Activated CD4-positive, alpha-beta memory T cell treated with anti-CD3 and anti-CD28 coated beads for 36 hours (primary cell): ENCODE data around the gene ZNF3. TPM values are rescaled to one million over a fixed set of nuclear protein-coding genes. Genes with fewer than 3 reads are reported as not detected.

Experiments used
- CTCF ChIA-PET: fragments of 350-600 bp; sonication (Branson Sonifier 250); formaldehyde crosslinking; loops from one replicate; lab custom pipeline; 2021; ENCODE audit warnings: antibody characterized with exemption, inconsistent platforms; lab: Charles Lee
- POLR2A ChIA-PET: fragments of 350-600 bp; sonication (Branson Sonifier 250); formaldehyde crosslinking; loops from one replicate; lab custom pipeline; 2021; ENCODE audit warnings: antibody characterized with exemption; lab: Charles Lee
- DNase-seq: peaks from one replicate; pipeline ENCODE4 v3.0.0-alpha.2; 2020
- H3K27ac Mint-ChIP-seq: one replicate; pipeline ENCODE4 v1.8.0; 2021; ENCODE audit warnings: mixed read lengths
- H3K27me3 Mint-ChIP-seq: one replicate; pipeline ENCODE4 v1.8.0; 2021; ENCODE audit warnings: mixed read lengths
- H3K36me3 Mint-ChIP-seq: one replicate; pipeline ENCODE4 v1.8.0; 2021; ENCODE audit warnings: mixed read lengths
- H3K4me1 Mint-ChIP-seq: one replicate; pipeline ENCODE4 v1.8.0; 2021; ENCODE audit warnings: low read depth, mixed read lengths
- H3K4me3 Mint-ChIP-seq: one replicate; pipeline ENCODE4 v1.8.0; 2021; ENCODE audit warnings: mild to moderate bottlenecking, mixed read lengths
- H3K9me3 Mint-ChIP-seq: one replicate; pipeline ENCODE4 v1.8.0; 2021; ENCODE audit warnings: mixed read lengths
- intact Hi-C: fragments of 100-400 bp; cut with micrococcal nuclease; formaldehyde crosslinking; loops from one replicate; pipeline ENCODE4 v1.15.1; 2023
- total RNA-seq, 2 experiments: library from RNA; stranded (reverse); gene quantifications; one replicate each; pipeline ENCODE4 v1.2.3, GENCODE V29; 2021

ZNF3 gene
- total RNA-seq, 2 experiments from 2014 or later = 18.0 to 18.6 TPM

DNA sequence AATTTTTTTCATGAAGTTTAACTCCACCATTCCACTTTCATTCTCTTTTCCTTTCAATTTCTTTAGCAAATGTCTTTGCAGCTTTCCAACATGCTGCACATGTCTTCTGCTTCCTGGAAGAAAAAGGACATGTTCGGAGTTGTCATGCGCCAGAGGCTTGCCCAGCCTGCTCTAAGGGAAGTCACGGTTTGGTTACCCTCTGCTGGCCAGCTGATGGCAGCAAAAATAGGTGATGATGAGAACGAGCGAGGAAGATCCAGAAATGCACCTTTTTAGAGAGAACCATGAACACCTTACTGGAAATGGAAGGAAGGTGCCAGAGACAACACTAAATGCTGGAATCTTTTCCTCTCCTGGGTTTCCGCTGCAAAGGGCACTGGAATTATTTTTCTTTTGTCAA, 36.8 kb downstream of the ZNF3 start:
- intact Hi-C loops = no loop called here
- Mint-ChIP-seq H3K36me3 (peaks cover 3% of the 10 kb centered on the region), H3K4me3 (no peak overlapping the region), H3K27ac (no peak overlapping the region), H3K4me1 (peaks cover 10% of the 10 kb centered on the region), H3K27me3 (no peaks in the 10 kb centered on the region), H3K9me3 (no peaks in the 10 kb centered on the region)
- ChIA-PET POLR2A (interaction anchor here (0.6 kb wide), 1 partner anchor 103 kb away, joined by 3 read pairs; no protein-coding TSS in a partner anchor), CTCF (no interaction called here)
- peak; percentile 23 for DNase-seq

GRCh38 chr7:100040575-100040974, 40.9 kb downstream of the ZNF3 start:
- Mint-ChIP-seq H3K27ac (no peak overlapping the region), H3K27me3 (no peaks in the 10 kb centered on the region), H3K9me3 (no peaks in the 10 kb centered on the region), H3K4me1 (peaks cover 8% of the 10 kb centered on the region), H3K4me3 (no peak overlapping the region), H3K36me3 (peaks cover 14% of the 10 kb centered on the region)
- intact Hi-C loops = no loop called here
- no peak for DNase-seq
- CTCF ChIA-PET = no interaction called here
- POLR2A ChIA-PET = no interaction called here

- no peak for DNase-seq
- ChIA-PET POLR2A (no interaction called here), CTCF (interaction anchor here (1.5 kb wide), 1 partner anchor 17 kb away, joined by 3 read pairs; no protein-coding TSS in a partner anchor)
- Mint-ChIP-seq H3K36me3 (peaks cover 28% of the 10 kb centered on the region), H3K27ac (no peak overlapping the region), H3K27me3 (no peaks in the 10 kb centered on the region), H3K9me3 (no peaks in the 10 kb centered on the region), H3K4me1 (peaks cover 6% of the 10 kb centered on the region), H3K4me3 (no peak overlapping the region)
- intact Hi-C loops = no loop called here
Observed at GRCh38 chr7:100038326-100038725, 43.2 kb downstream of the ZNF3 start.

DNA sequence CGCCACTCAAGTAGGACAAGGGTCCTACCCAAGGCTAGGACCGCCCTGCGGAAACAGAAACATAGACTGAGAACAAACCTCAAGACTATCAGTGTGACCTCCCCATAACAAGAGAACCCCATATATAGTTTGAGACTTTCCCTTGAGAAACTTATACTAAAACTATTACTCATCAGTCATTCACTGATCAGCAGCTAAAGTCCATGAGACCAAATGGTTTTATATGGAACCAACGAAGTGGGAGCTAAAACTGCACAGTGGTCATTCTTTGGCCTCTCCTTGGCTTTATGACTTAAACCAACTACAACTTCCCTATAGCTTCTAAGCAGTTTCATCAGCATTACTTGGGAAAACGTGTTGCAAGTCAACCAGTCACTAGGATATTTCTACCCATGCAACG, 45.6 kb downstream of the ZNF3 start:
- Mint-ChIP-seq H3K4me1 (peaks cover 3% of the 10 kb centered on the region), H3K4me3 (no peak overlapping the region), H3K27ac (no peak overlapping the region), H3K9me3 (no peaks in the 10 kb centered on the region), H3K27me3 (no peaks in the 10 kb centered on the region), H3K36me3 (peaks cover 39% of the 10 kb centered on the region)
- no peak for DNase-seq
- ChIA-PET CTCF (interaction anchor here (1.0 to 1.6 kb wide), 2 partner anchors 31 to 123 kb away, joined by 3 to 5 read pairs; no protein-coding TSS in a partner anchor), POLR2A (interaction anchor here (1.0 kb wide), 1 partner anchor 117 kb away, joined by 3 read pairs; no protein-coding TSS in a partner anchor)
- intact Hi-C loops = no loop called here

DNA sequence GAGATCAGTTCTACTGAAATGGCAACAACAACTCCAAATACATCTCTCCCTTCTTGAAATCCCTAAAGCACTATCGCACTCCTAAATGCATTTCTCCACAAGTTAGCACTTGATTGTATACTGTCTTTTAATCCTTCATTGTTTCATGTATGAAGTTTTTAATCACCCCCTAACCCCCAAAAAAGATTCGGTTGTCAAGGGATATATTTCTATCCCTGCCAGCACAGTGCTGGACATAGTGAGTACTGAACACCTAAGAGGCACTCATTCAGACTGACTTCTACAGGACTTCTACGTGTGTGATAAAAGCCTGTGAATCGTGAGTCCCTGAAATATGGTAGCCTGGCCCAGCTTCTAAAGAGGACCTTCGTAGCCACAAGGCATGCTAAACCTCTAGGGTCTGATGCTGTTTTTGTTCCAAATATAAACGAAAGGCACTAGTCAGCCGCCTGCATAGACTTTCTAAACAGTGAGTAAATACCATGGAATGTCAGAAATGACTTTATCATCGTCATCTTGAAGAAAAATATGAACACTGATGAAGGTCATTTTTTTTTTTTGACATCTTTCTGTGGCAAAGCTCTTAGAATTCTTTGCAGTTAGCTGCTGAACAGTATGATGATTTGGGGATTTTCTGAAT, 46.5 kb downstream of the ZNF3 start:
- no peak for DNase-seq
- H3K9me3 Mint-ChIP-seq = no peaks in the 10 kb centered on the region
- H3K27ac Mint-ChIP-seq = no peak overlapping the region
- no peaks in the 10 kb centered on the region for H3K27me3 Mint-ChIP-seq
- ChIA-PET CTCF (interaction anchor here (1.0 to 1.6 kb wide), 2 partner anchors 30 to 122 kb away, joined by 3 to 5 read pairs; no protein-coding TSS in a partner anchor), POLR2A (interaction anchor here (1.0 kb wide), 1 partner anchor 116 kb away, joined by 3 read pairs; no protein-coding TSS in a partner anchor)
- intact Hi-C loops = no loop called here
- H3K36me3 Mint-ChIP-seq = peaks cover 42% of the 10 kb centered on the region
- H3K4me1 Mint-ChIP-seq = no peaks in the 10 kb centered on the region
- H3K4me3 Mint-ChIP-seq = no peak overlapping the region

DNA sequence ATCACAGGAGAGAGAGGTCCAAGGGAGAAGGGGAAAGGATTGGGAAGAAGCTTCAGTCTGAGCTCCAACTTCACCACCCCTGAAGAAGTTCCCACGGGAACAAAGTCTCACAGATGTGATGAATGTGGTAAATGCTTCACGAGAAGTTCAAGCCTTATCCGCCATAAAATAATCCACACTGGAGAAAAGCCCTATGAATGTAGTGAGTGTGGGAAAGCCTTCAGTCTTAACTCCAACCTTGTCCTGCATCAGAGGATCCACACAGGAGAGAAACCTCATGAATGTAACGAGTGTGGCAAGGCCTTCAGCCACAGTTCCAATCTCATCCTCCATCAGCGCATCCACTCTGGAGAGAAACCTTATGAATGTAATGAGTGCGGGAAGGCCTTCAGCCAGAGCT, 48.0 kb downstream of the ZNF3 start:
- Mint-ChIP-seq H3K36me3 (peaks cover 46% of the 10 kb centered on the region), H3K4me1 (no peaks in the 10 kb centered on the region), H3K9me3 (no peaks in the 10 kb centered on the region), H3K27ac (no peak overlapping the region), H3K4me3 (no peak overlapping the region), H3K27me3 (no peaks in the 10 kb centered on the region)
- intact Hi-C loops = no loop called here
- DNase-seq = no peak
- ChIA-PET POLR2A (no interaction called here), CTCF (no interaction called here)

- peaks cover 11% of the 10 kb centered on the region for H3K4me1 Mint-ChIP-seq
- H3K4me3 Mint-ChIP-seq = no peak overlapping the region
- intact Hi-C loops = loop anchor here (10.0 kb wide), 1 partner anchor 525 kb away; the partner anchor contains the start of genes ZKSCAN5 and ZNF394
- no peak for DNase-seq
- POLR2A ChIA-PET = no interaction called here
- H3K36me3 Mint-ChIP-seq = peaks cover 44% of the 10 kb centered on the region
- H3K9me3 Mint-ChIP-seq = no peaks in the 10 kb centered on the region
- H3K27me3 Mint-ChIP-seq = no peaks in the 10 kb centered on the region
- CTCF ChIA-PET = interaction anchor here (0.6 kb wide), 1 partner anchor 378 kb away, joined by 3 read pairs; no protein-coding TSS in a partner anchor
- H3K27ac Mint-ChIP-seq = no peak overlapping the region
Observed at GRCh38 chr7:100029596-100029995, 51.9 kb downstream of the ZNF3 start.

DNA sequence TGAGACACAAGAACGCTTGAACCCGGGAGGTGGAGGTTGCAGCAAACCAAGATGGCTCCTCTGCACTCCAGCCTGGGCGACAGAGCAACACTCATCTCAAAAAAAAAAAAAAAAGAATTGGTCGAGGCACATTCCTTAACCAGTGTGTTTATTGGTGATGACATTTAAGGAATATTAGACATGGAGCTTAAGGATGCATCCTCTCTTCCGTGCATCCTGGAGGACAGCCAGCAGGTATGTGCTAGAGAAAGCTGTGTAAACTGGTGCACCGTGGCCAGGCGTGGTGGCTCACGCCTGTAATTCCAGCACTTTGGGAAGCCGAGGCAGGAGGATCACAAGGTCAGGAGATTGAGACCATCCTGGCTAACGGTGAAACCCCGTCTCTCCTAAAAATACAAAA, 54.3 kb downstream of the ZNF3 start:
- Mint-ChIP-seq H3K9me3 (no peaks in the 10 kb centered on the region), H3K27me3 (no peaks in the 10 kb centered on the region), H3K27ac (no peak overlapping the region), H3K4me1 (peaks cover 24% of the 10 kb centered on the region), H3K36me3 (peaks cover 45% of the 10 kb centered on the region), H3K4me3 (no peak overlapping the region)
- ChIA-PET POLR2A (interaction anchor here (0.6 kb wide), 1 partner anchor 47 kb away, joined by 3 read pairs; no protein-coding TSS in a partner anchor), CTCF (interaction anchor here (0.7 to 1.0 kb wide), 2 partner anchors 26 to 827 kb away, joined by 3 read pairs; no protein-coding TSS in a partner anchor)
- intact Hi-C loops = loop anchor here (10.0 kb wide), 1 partner anchor 522 kb away; the partner anchor contains the start of genes ZKSCAN5 and ZNF394
- DNase-seq = no peak

DNA sequence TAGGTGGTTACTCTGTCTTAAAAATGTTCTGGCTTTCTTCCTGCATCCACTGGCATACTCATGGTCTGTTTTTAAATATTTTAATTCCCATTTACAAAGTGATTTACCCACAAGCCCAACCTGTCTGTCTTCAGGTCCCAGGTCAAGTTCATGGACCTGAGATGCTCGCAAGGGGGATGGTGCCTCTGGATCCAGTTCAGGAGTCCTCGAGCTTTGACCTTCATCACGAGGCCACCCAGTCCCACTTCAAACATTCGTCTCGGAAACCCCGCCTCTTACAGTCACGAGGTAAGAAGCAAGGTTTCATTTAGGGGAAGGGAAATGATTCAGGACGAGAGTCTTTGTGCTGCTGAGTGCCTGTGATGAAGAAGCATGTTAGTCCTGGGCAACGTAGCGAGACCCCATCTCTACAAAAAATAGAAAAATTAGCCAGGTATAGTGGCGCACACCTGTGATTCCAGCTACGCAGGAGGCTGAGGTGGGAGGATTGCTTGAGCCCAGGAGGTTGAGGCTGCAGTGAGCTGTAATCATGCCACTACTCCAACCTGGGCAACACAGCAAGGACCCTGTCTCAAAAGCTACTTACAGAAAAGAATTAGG, 57.4 kb downstream of the ZNF3 start:
- intact Hi-C loops = loop anchor here (10.0 kb wide), 1 partner anchor 519 kb away; the partner anchor contains the start of genes ZKSCAN5 and ZNF394
- CTCF ChIA-PET = interaction anchor here (0.6 to 1.1 kb wide), 2 partner anchors 31 to 33 kb away, joined by 3 to 4 read pairs; no protein-coding TSS in a partner anchor
- H3K4me1 Mint-ChIP-seq = peaks cover 48% of the 10 kb centered on the region
- POLR2A ChIA-PET = no interaction called here
- no peak for DNase-seq
- no peaks in the 10 kb centered on the region for H3K9me3 Mint-ChIP-seq
- H3K27ac Mint-ChIP-seq = peak overlapping the region; percentile 13
- peaks cover 34% of the 10 kb centered on the region for H3K36me3 Mint-ChIP-seq
- H3K27me3 Mint-ChIP-seq = no peaks in the 10 kb centered on the region
- no peak overlapping the region for H3K4me3 Mint-ChIP-seq

DNA sequence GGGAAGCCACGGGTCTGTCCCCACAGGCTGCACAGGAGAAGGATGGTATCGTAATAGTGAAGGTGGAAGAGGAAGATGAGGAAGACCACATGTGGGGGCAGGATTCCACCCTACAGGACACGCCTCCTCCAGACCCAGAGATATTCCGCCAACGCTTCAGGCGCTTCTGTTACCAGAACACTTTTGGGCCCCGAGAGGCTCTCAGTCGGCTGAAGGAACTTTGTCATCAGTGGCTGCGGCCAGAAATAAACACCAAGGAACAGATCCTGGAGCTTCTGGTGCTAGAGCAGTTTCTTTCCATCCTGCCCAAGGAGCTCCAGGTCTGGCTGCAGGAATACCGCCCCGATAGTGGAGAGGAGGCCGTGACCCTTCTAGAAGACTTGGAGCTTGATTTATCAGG, 58.0 kb downstream of the ZNF3 start:
- POLR2A ChIA-PET = no interaction called here
- intact Hi-C loops = loop anchor here (10.0 kb wide), 1 partner anchor 519 kb away; the partner anchor contains the start of genes ZKSCAN5 and ZNF394

DNA sequence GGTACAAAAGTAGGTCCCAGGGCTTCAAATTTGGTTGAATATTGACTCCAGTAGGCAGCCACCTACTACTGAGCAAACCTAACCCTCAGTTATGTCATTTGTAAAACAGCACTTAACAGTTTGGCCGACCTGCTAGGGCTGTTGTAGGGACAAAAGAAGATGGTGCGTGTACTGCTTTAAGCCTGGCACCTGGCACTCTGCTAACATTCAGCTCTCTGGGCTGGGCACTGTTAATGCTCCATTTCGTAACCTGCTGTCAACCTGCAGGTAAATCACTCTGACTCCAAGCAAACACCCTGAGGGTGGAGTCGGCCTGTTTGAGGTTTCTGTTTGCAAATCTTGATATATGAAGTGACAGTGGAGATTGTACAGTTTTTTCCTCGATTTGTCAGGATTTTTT, 58.9 kb downstream of the ZNF3 start:
- DNase-seq = no peak
- Mint-ChIP-seq H3K27me3 (no peaks in the 10 kb centered on the region), H3K9me3 (no peaks in the 10 kb centered on the region), H3K4me3 (no peak overlapping the region), H3K27ac (no peak overlapping the region), H3K36me3 (peaks cover 40% of the 10 kb centered on the region), H3K4me1 (peaks cover 58% of the 10 kb centered on the region)
- ChIA-PET POLR2A (no interaction called here), CTCF (interaction anchor here (1.1 to 2.7 kb wide), 2 partner anchors 32 to 43 kb away, joined by 3 to 9 read pairs; no protein-coding TSS in a partner anchor)
- intact Hi-C loops = loop anchor here (10.0 kb wide), 1 partner anchor 518 kb away; the partner anchor contains the start of genes ZKSCAN5 and ZNF394

More for the DNA sequence above, 58.0 kb downstream of the ZNF3 start:
- no peak for DNase-seq
- CTCF ChIA-PET = interaction anchor here (0.6 to 1.1 kb wide), 2 partner anchors 30 to 33 kb away, joined by 3 to 4 read pairs; no protein-coding TSS in a partner anchor
- no peak overlapping the region for H3K4me3 Mint-ChIP-seq
- H3K27me3 Mint-ChIP-seq = no peaks in the 10 kb centered on the region
- peak overlapping the region; percentile 13 for H3K27ac Mint-ChIP-seq
- H3K9me3 Mint-ChIP-seq = no peaks in the 10 kb centered on the region
- H3K36me3 Mint-ChIP-seq = peaks cover 36% of the 10 kb centered on the region
- H3K4me1 Mint-ChIP-seq = peaks cover 53% of the 10 kb centered on the region
